K562 (cell line): ENCODE measurements around the gene ZDHHC17. TPM values are rescaled to one million over a fixed set of nuclear protein-coding genes. Genes with fewer than 3 reads are reported as not detected.

ENCODE experiments used
- ATAC-seq: fragments of 200-7000 bp; cut with Tn5 transposase; 3 replicates; pipeline ENCODE4 v1.9.1; 2020; ENCODE audit warnings: moderate library complexity
- BruUV-seq: library from RNA; stranded (reverse); fragments of 400-500 nt; replicated peaks from 2 replicates; lab custom pipeline; 2021; lab: Mats Ljungman, UMichigan
- CTCF ChIA-PET: fragments of 300-600 bp; formaldehyde crosslinking; extraction: SDS; loops from one replicate; lab custom pipeline; 2021; ENCODE audit warnings: low intra/inter-chr PET ratio; lab: Yijun Ruan, JAX
- POLR2A ChIA-PET: fragments of 300-600, 350-650 bp; sonication (Branson Sonifier 250); formaldehyde crosslinking; extraction: SDS; loops from one replicate; lab custom pipeline; 2021; ENCODE audit warnings: antibody characterized with exemption, inconsistent platforms; lab: Yijun Ruan, JAX
- DNase-seq, 4 experiments: peaks; one replicate each; pipeline versions ENCODE4 v3.0.0 to v3.0.0-alpha.2; 2011 to 2018; ENCODE audit warnings: low spot score in 3 of 4, mixed read lengths in 3 of 4; ENCODE audit errors: extremely low read depth in 1 of 4
- FAIRE-seq: peaks from 2 replicates; lab custom pipeline; 2011; peaks lifted over from hg19 to GRCh38; lab: Jason Lieb, UNC
- H2AFZ ChIP-seq: 2 replicates; pipeline ENCODE4 v1.6.0; 2011; ENCODE audit warnings: low read depth, low read length, control low read depth, inconsistent platforms
- H3K27ac ChIP-seq: fragments of 200-600 bp; 3 replicates; pipeline ENCODE4 v1.8.0; 2011; ENCODE audit warnings: low read depth, mild to moderate bottlenecking, control low read depth, inconsistent platforms, low read length, moderate library complexity, mixed read lengths; ENCODE audit errors: extremely low read depth
- H3K27me3 ChIP-seq, 2 experiments: fragments of 300-600 bp in 1 of 2; 2 replicates in 1 of 2; 3 replicates in 1 of 2; pipeline versions ENCODE4 v1.6.0 to v1.8.0; 2011; ENCODE audit warnings: inconsistent platforms in 2 of 2, low read length in 2 of 2, mild to moderate bottlenecking in 1 of 2, mixed read lengths in 1 of 2, moderate library complexity in 1 of 2; ENCODE audit not compliant: control insufficient read depth in 2 of 2, insufficient read depth in 2 of 2
- H3K36me3 ChIP-seq: fragments of 300-600 bp; 3 replicates; pipeline ENCODE4 v1.8.0; 2011; ENCODE audit warnings: mild to moderate bottlenecking, low read length, inconsistent platforms; ENCODE audit not compliant: control insufficient read depth, insufficient read depth
- H3K4me1 ChIP-seq, 2 experiments: fragments of 200-600 bp in 1 of 2; replicated peaks in 1 of 2; 2 replicates in 1 of 2; 3 replicates in 1 of 2; pipeline versions ENCODE4 v1.5.1 to v1.8.0; 2011; ENCODE audit warnings: inconsistent platforms in 2 of 2, low read length in 2 of 2, mild to moderate bottlenecking in 1 of 2, mixed read lengths in 1 of 2, moderate library complexity in 1 of 2; ENCODE audit not compliant: control insufficient read depth in 2 of 2, insufficient read depth in 2 of 2
- H3K4me2 ChIP-seq: 2 replicates; pipeline ENCODE4 v1.6.1; 2011; ENCODE audit warnings: low read length, control low read depth, inconsistent platforms, mixed read lengths; ENCODE audit not compliant: insufficient read depth
- H3K4me3 ChIP-seq: fragments of 200-600 bp; sonication (generic), shearing (Covaris generic); 2 replicates; pipeline ENCODE4 v1.5.1; 2016; ENCODE audit warnings: control low read depth, inconsistent platforms
- H3K79me2 ChIP-seq: fragments of 200-600 bp; 3 replicates; pipeline ENCODE4 v1.8.0; 2011; ENCODE audit warnings: low read length, inconsistent platforms; ENCODE audit not compliant: control insufficient read depth, insufficient read depth
- H3K9ac ChIP-seq, 2 experiments: 2 replicates each; pipeline versions ENCODE4 v1.6.0 to v1.6.1; 2011; ENCODE audit warnings: low read depth in 2 of 2, low read length in 2 of 2, control low read depth in 1 of 2, inconsistent platforms in 1 of 2, mild to moderate bottlenecking in 1 of 2, mixed read lengths in 1 of 2; ENCODE audit not compliant: insufficient read depth in 1 of 2
- H3K9me1 ChIP-seq: one replicate; pipeline ENCODE4 v1.6.0; 2011; ENCODE audit warnings: inconsistent platforms, mild to moderate bottlenecking, low read length, moderate library complexity; ENCODE audit not compliant: control insufficient read depth, insufficient read depth
- H3K9me3 ChIP-seq: replicated peaks from 2 replicates; pipeline ENCODE4 v1.5.1; 2011; ENCODE audit warnings: low read depth, low read length, inconsistent platforms; ENCODE audit not compliant: control insufficient read depth, insufficient read depth
- H4K20me1 ChIP-seq: replicated peaks from 2 replicates; pipeline ENCODE4 v1.6.1; 2011; ENCODE audit warnings: low read length, inconsistent platforms, mixed read lengths; ENCODE audit not compliant: control insufficient read depth, insufficient read depth
- BMI1 ChIP-seq: fragments of 150-350 bp; IDR thresholded peaks from 2 replicates; pipeline ENCODE4 v1.6.1; 2014; ENCODE audit warnings: low read length
- E2F1 ChIP-seq: sonication (generic); formaldehyde crosslinking; IDR thresholded peaks from 2 replicates; pipeline ENCODE4 v1.8.1; 2023; ENCODE audit warnings: mild to moderate bottlenecking, missing genetic modification reagents, moderate library complexity
- GTF2B ChIP-seq: IDR thresholded peaks from 2 replicates; pipeline ENCODE4 v1.6.1; 2011; ENCODE audit not compliant: insufficient read length; ENCODE audit errors: extremely low read depth
- ID3 ChIP-seq, 2 experiments: fragments of 250-450 bp in 1 of 2; fragments of 450-650 bp in 1 of 2; sonication (Bioruptor Pico) in 1 of 2; IDR thresholded peaks; 2 replicates each; pipeline versions ENCODE4 v1.6.1 to v1.8.0; 2016 to 2021; ENCODE audit warnings: mild to moderate bottlenecking in 2 of 2, moderate library complexity in 2 of 2, missing compliant biosample characterization in 1 of 2, missing genetic modification characterization in 1 of 2
- IRF9 ChIP-seq: fragments of 450-650 bp; IDR thresholded peaks from 2 replicates; pipeline ENCODE4 v1.6.1; 2016; ENCODE audit warnings: missing biosample characterization, missing genetic modification characterization
- L3MBTL2 ChIP-seq: fragments of 450-650 bp; IDR thresholded peaks from 2 replicates; pipeline ENCODE4 v1.6.1; 2016; ENCODE audit warnings: mild to moderate bottlenecking, moderate library complexity
- MCM3 ChIP-seq: fragments of 450-650 bp; IDR thresholded peaks from 2 replicates; pipeline ENCODE4 v1.6.1; 2016
- NR3C1 ChIP-seq: sonication (generic); formaldehyde crosslinking; IDR thresholded peaks from 2 replicates; pipeline ENCODE4 v1.8.1; 2022; ENCODE audit warnings: missing genetic modification reagents
- PHTF2 ChIP-seq: fragments of 250-450 bp; sonication (Bioruptor Pico); IDR thresholded peaks from 2 replicates; pipeline ENCODE4 v1.5.0; 2021; ENCODE audit warnings: mild to moderate bottlenecking
- SIN3A ChIP-seq, 2 experiments: fragments of 150-350 bp in 1 of 2; IDR thresholded peaks; 2 replicates each; pipeline ENCODE4 v1.6.1; 2011 to 2016; ENCODE audit warnings: borderline replicate concordance in 2 of 2, low read depth in 2 of 2, low read length in 2 of 2, mild to moderate bottlenecking in 2 of 2, moderate library complexity in 2 of 2; ENCODE audit not compliant: control insufficient read depth in 1 of 2
- SMAD3 ChIP-seq: fragments of 450-650 bp; formaldehyde crosslinking; conservative IDR thresholded peaks from 2 replicates; pipeline ENCODE4 v1.4.0; 2020; ENCODE audit warnings: mild to moderate bottlenecking
- SMC3 ChIP-seq: conservative IDR thresholded peaks from 2 replicates; pipeline ENCODE4 v1.6.1; 2011; ENCODE audit warnings: low read depth, low read length, improper control_type of control experiment; ENCODE audit not compliant: insufficient read depth
- STAT5B ChIP-seq: fragments of 250-450 bp; sonication (Bioruptor Pico); IDR thresholded peaks from 2 replicates; pipeline ENCODE4 v1.8.0; 2021; ENCODE audit warnings: mild to moderate bottlenecking, inconsistent platforms
- USF1 ChIP-seq: sonication (generic); formaldehyde crosslinking; IDR thresholded peaks from 2 replicates; pipeline ENCODE4 v1.9.0; 2022; ENCODE audit warnings: mild to moderate bottlenecking, missing genetic modification reagents
- ZNF133 ChIP-seq: fragments of 250-450 bp; sonication (Bioruptor Pico); IDR thresholded peaks from 2 replicates; pipeline ENCODE4 v1.4.0; 2020; ENCODE audit warnings: mild to moderate bottlenecking
- ZNF696 ChIP-seq: fragments of 250-450 bp; sonication (Bioruptor Pico); conservative IDR thresholded peaks from 2 replicates; pipeline ENCODE4 v1.4.0; 2020; ENCODE audit warnings: mild to moderate bottlenecking, moderate library complexity
- WGBS: fragments of 100-300 bp; shearing (Covaris generic); methylation state at CpG from one replicate; pipeline ENCODE4 v1.1.6; 2016; ENCODE audit warnings: low coverage, mixed read lengths; ENCODE audit not compliant: insufficient coverage; ENCODE audit errors: missing lambda C conversion rate; 5-methylcytosine and 5-hydroxymethylcytosine counted together
- in situ Hi-C: fragments of 300-500 bp; cut with MboI; formaldehyde crosslinking; loops from 4 replicates; pipeline ENCODE4 v1.15.0; 2018; ENCODE audit warnings: inconsistent platforms, mixed read lengths
- intact Hi-C: fragments of 100-400 bp; cut with micrococcal nuclease; formaldehyde crosslinking; loops from 2 replicates; pipeline ENCODE4 v1.14.2; 2022
- polyA plus RNA-seq, 8 experiments: library from polyadenylated mRNA; depleted of rRNA in 4 of 8; stranded (reverse) in 5 of 8; unstranded in 3 of 8; fragments of >200 nt; fragmentation: Nextera tagmentation in 2 of 8; fragmentation: Illumina TruSeq in 1 of 8; extraction: Ambion mirVana in 2 of 8; extraction: Trizol in 1 of 8; gene quantifications; 2 replicates each; pipeline versions ENCODE4 v1.2.1 to v1.2.3, GENCODE V29; 2011 to 2014; ENCODE audit warnings: inconsistent platforms in 1 of 8, missing spikeins in 1 of 8
- total RNA-seq, 7 experiments: library from RNA; depleted of rRNA in 6 of 7; stranded (reverse); fragments of >200 nt in 6 of 7; fragmentation: Illumina TruSeq in 2 of 7; extraction: Trizol in 2 of 7; gene quantifications; 2 replicates each; pipeline versions ENCODE4 v1.2.1 to v1.2.3, GENCODE V29; 2011 to 2021; ENCODE audit warnings: low replicate concordance in 1 of 7

ZDHHC17 gene
- total and polyA plus RNA-seq, 9 of the 15 experiments (the other 6 are each of a cell fraction or from before 2014, with no cell fraction given) = 6.7 to 66.0 (median 27.5) TPM

- H3K9ac ChIP-seq = no peak overlapping the region
- no peak overlapping the region for H2AFZ ChIP-seq
- FAIRE-seq (peak; percentile 52), ATAC-seq (no peak), DNase-seq (no peak)
- intact Hi-C loops (no loop called here), in situ Hi-C loops (no loop called here)
- BruUV-seq = no TSS peak
- H3K27ac ChIP-seq = no peak overlapping the region
- ChIA-PET POLR2A (no interaction called here), CTCF (interaction anchor here (0.7 kb wide), 1 partner anchor 180 kb away, joined by 5 read pairs; no protein-coding TSS in a partner anchor)
- 0% methylated on average over 1 of the region's 1 CpG for WGBS
- H4K20me1 ChIP-seq = no peaks in the 10 kb centered on the region
- no peak for TF ChIP-seq ZNF133 (CRISPR knock-in tag)
- no peak for TF ChIP-seq L3MBTL2
- no peak for TF ChIP-seq NR3C1 (CRISPR knock-in tag)
- TF ChIP-seq MCM3 = no peak
- TF ChIP-seq BMI1 = no peak
- TF ChIP-seq GTF2B = no peak
- no peak for TF ChIP-seq SMC3
- TF ChIP-seq ID3 (CRISPR knock-in tag; IDR thresholded peaks at IDR 0.05) = no peak
- no peak for TF ChIP-seq ID3 (tag; IDR thresholded peaks at IDR 0.05)
- no peak for TF ChIP-seq STAT5B (CRISPR knock-in tag)
- TF ChIP-seq IRF9 (tag) = no peak
- TF ChIP-seq ZNF696 (CRISPR knock-in tag) = no peak
- no peak for TF ChIP-seq PHTF2 (CRISPR knock-in tag)
- TF ChIP-seq E2F1 = no peak
- no peak for TF ChIP-seq SMAD3 (CRISPR knock-in tag)
- TF ChIP-seq SIN3A (IDR thresholded peaks at IDR 0.05; ENCODE audit: borderline replicate concordance in 2 of 2, control insufficient read depth in 1 of 2, low read depth in 2 of 2, low read length in 2 of 2) = no peak
- TF ChIP-seq USF1 (CRISPR knock-in tag) = no peak
- H3K9me1 ChIP-seq = no peaks in the 10 kb centered on the region
- H3K27me3 ChIP-seq = no peaks in the 10 kb centered on the region
- H3K4me1 ChIP-seq = peaks cover 0 to 5% of the 10 kb centered on the region in 2 experiments; a peak in 2 of 5 replicates
- no peaks in the 10 kb centered on the region for H3K79me2 ChIP-seq
- H3K4me2 ChIP-seq = no peak overlapping the region
- H3K4me3 ChIP-seq = no peak overlapping the region
- no peaks in the 10 kb centered on the region for H3K9me3 ChIP-seq
- no peaks in the 10 kb centered on the region for H3K36me3 ChIP-seq
Measured at GRCh38 chr12:76757694-76758093, 6.2 kb upstream of the ZDHHC17 start.
